Measurements from ENCODE around the gene TMEM37.

TMEM37 gene

GRCh38 chr2:119431155-119431975 is at the start of gene TMEM37:
TSS of gene TMEM37 (plus strand) at chr2:119431854. CDS start at chr2:119431904, 50 bp downstream.
- H3K9ac ChIP-seq (ENCODE audit: low read length in 5 of 5) = peak within 1 kb of the TSS; percentile 74 to 88 (median 82)
- H3K4me1 ChIP-seq (ENCODE audit: control insufficient read depth in 5 of 5, insufficient read depth in 5 of 5, low read length in 5 of 5) = peaks cover 20 to 97% (median 95%) of the 10 kb centered on the region in 5 donors
- peaks cover 0 to 6% (median 2%) of the 10 kb centered on the region in 5 donors for H3K36me3 ChIP-seq (ENCODE audit: control insufficient read depth in 5 of 5, insufficient read depth in 5 of 5, low read length in 5 of 5)
- H3K27ac ChIP-seq (ENCODE audit: low read depth, low read length) = peak within 1 kb of the TSS; percentile 92
- H3K9me3 ChIP-seq (ENCODE audit: control insufficient read depth in 5 of 5, low read length in 5 of 5) = no peaks in the 10 kb centered on the region
- no peaks in the 10 kb centered on the region for H3K27me3 ChIP-seq (ENCODE audit: control insufficient read depth in 5 of 5, insufficient read depth in 4 of 5, low read length in 5 of 5)
- H3K4me3 ChIP-seq (ENCODE audit: low read depth in 1 of 5, low read length in 5 of 5) = peak within 1 kb of the TSS; percentile 74 to 93 (median 88)

- Histone ChIP-seq H3K36me3 (ENCODE audit: control insufficient read depth in 5 of 5, insufficient read depth in 5 of 5, low read length in 5 of 5) (no peaks in the 10 kb centered on the region), H3K4me1 (ENCODE audit: control insufficient read depth in 5 of 5, insufficient read depth in 5 of 5, low read length in 5 of 5) (peaks cover 7 to 22% (median 14%) of the 10 kb centered on the region in 5 donors), H3K4me3 (ENCODE audit: low read depth in 1 of 5, low read length in 5 of 5) (no peak overlapping the region), H3K9ac (ENCODE audit: low read length in 5 of 5) (no peak overlapping the region), H3K27me3 (ENCODE audit: control insufficient read depth in 5 of 5, insufficient read depth in 4 of 5, low read length in 5 of 5) (no peaks in the 10 kb centered on the region), H3K27ac (ENCODE audit: low read depth, low read length) (no peak overlapping the region), H3K9me3 (ENCODE audit: control insufficient read depth in 5 of 5, low read length in 5 of 5) (no peaks in the 10 kb centered on the region)
Observed at GRCh38 chr2:119383410-119384140, 48.1 kb upstream of the TMEM37 start.

- no peaks in the 10 kb centered on the region for H3K36me3 ChIP-seq (ENCODE audit: control insufficient read depth in 5 of 5, insufficient read depth in 5 of 5, low read length in 5 of 5)
- no peak overlapping the region for H3K9ac ChIP-seq (ENCODE audit: low read length in 5 of 5)
- no peaks in the 10 kb centered on the region for H3K27me3 ChIP-seq (ENCODE audit: control insufficient read depth in 5 of 5, insufficient read depth in 4 of 5, low read length in 5 of 5)
- no peaks in the 10 kb centered on the region for H3K9me3 ChIP-seq (ENCODE audit: control insufficient read depth in 5 of 5, low read length in 5 of 5)
- H3K4me3 ChIP-seq (ENCODE audit: low read depth in 1 of 5, low read length in 5 of 5) = no peak overlapping the region
- H3K27ac ChIP-seq (ENCODE audit: low read depth, low read length) = no peak overlapping the region
- peaks cover 7 to 35% (median 24%) of the 10 kb centered on the region in 5 donors for H3K4me1 ChIP-seq (ENCODE audit: control insufficient read depth in 5 of 5, insufficient read depth in 5 of 5, low read length in 5 of 5)
Observed at GRCh38 chr2:119384971-119385370, 46.7 kb upstream of the TMEM37 start.

GRCh38 chr2:119385466-119385865 is 46.2 kb upstream of the TMEM37 start:
- no peak overlapping the region for H3K27ac ChIP-seq (ENCODE audit: low read depth, low read length)
- no peaks in the 10 kb centered on the region for H3K36me3 ChIP-seq (ENCODE audit: control insufficient read depth in 5 of 5, insufficient read depth in 5 of 5, low read length in 5 of 5)
- H3K27me3 ChIP-seq (ENCODE audit: control insufficient read depth in 5 of 5, insufficient read depth in 4 of 5, low read length in 5 of 5) = no peaks in the 10 kb centered on the region
- H3K9ac ChIP-seq (ENCODE audit: low read length in 5 of 5) = no peak overlapping the region
- no peak overlapping the region for H3K4me3 ChIP-seq (ENCODE audit: low read depth in 1 of 5, low read length in 5 of 5)
- H3K9me3 ChIP-seq (ENCODE audit: control insufficient read depth in 5 of 5, low read length in 5 of 5) = no peaks in the 10 kb centered on the region
- H3K4me1 ChIP-seq (ENCODE audit: control insufficient read depth in 5 of 5, insufficient read depth in 5 of 5, low read length in 5 of 5) = peaks cover 7 to 35% (median 28%) of the 10 kb centered on the region in 5 donors

GRCh38 chr2:119387381-119388129 is 44.1 kb upstream of the TMEM37 start:
- H3K27me3 ChIP-seq (ENCODE audit: control insufficient read depth in 5 of 5, insufficient read depth in 4 of 5, low read length in 5 of 5) = no peaks in the 10 kb centered on the region
- no peaks in the 10 kb centered on the region for H3K9me3 ChIP-seq (ENCODE audit: control insufficient read depth in 5 of 5, low read length in 5 of 5)
- H3K4me1 ChIP-seq (ENCODE audit: control insufficient read depth in 5 of 5, insufficient read depth in 5 of 5, low read length in 5 of 5) = peaks cover 7 to 35% (median 28%) of the 10 kb centered on the region in 5 donors
- H3K36me3 ChIP-seq (ENCODE audit: control insufficient read depth in 5 of 5, insufficient read depth in 5 of 5, low read length in 5 of 5) = no peaks in the 10 kb centered on the region
- H3K4me3 ChIP-seq (ENCODE audit: low read depth in 1 of 5, low read length in 5 of 5) = peak overlapping the region in 2 of 5 donors; percentile 2 to 25
- H3K27ac ChIP-seq (ENCODE audit: low read depth, low read length) = peak overlapping the region; percentile 87
- H3K9ac ChIP-seq (ENCODE audit: low read length in 5 of 5) = peak overlapping the region in 2 of 5 donors; percentile 38 to 49

- Histone ChIP-seq H3K4me1 (ENCODE audit: control insufficient read depth in 5 of 5, insufficient read depth in 5 of 5, low read length in 5 of 5) (peaks cover 7 to 35% (median 28%) of the 10 kb centered on the region in 5 donors), H3K27me3 (ENCODE audit: control insufficient read depth in 5 of 5, insufficient read depth in 4 of 5, low read length in 5 of 5) (no peaks in the 10 kb centered on the region), H3K27ac (ENCODE audit: low read depth, low read length) (peak overlapping the region; percentile 43), H3K9me3 (ENCODE audit: control insufficient read depth in 5 of 5, low read length in 5 of 5) (no peaks in the 10 kb centered on the region), H3K36me3 (ENCODE audit: control insufficient read depth in 5 of 5, insufficient read depth in 5 of 5, low read length in 5 of 5) (no peaks in the 10 kb centered on the region), H3K9ac (ENCODE audit: low read length in 5 of 5) (no peak overlapping the region), H3K4me3 (ENCODE audit: low read depth in 1 of 5, low read length in 5 of 5) (no peak overlapping the region)
Observed at GRCh38 chr2:119389615-119390306, 41.9 kb upstream of the TMEM37 start.

GRCh38 chr2:119393971-119394748 is 37.5 kb upstream of the TMEM37 start:
- Histone ChIP-seq H3K9me3 (ENCODE audit: control insufficient read depth in 5 of 5, low read length in 5 of 5) (no peaks in the 10 kb centered on the region), H3K36me3 (ENCODE audit: control insufficient read depth in 5 of 5, insufficient read depth in 5 of 5, low read length in 5 of 5) (no peaks in the 10 kb centered on the region), H3K4me3 (ENCODE audit: low read depth in 1 of 5, low read length in 5 of 5) (no peak overlapping the region), H3K9ac (ENCODE audit: low read length in 5 of 5) (no peak overlapping the region), H3K27me3 (ENCODE audit: control insufficient read depth in 5 of 5, insufficient read depth in 4 of 5, low read length in 5 of 5) (no peaks in the 10 kb centered on the region), H3K27ac (ENCODE audit: low read depth, low read length) (no peak overlapping the region), H3K4me1 (ENCODE audit: control insufficient read depth in 5 of 5, insufficient read depth in 5 of 5, low read length in 5 of 5) (peaks cover 0 to 12% (median 12%) of the 10 kb centered on the region in 5 donors)

GRCh38 chr2:119397196-119397595 is 34.5 kb upstream of the TMEM37 start:
- no peaks in the 10 kb centered on the region for H3K36me3 ChIP-seq (ENCODE audit: control insufficient read depth in 5 of 5, insufficient read depth in 5 of 5, low read length in 5 of 5)
- no peak overlapping the region for H3K4me3 ChIP-seq (ENCODE audit: low read depth in 1 of 5, low read length in 5 of 5)
- H3K27me3 ChIP-seq (ENCODE audit: control insufficient read depth in 5 of 5, insufficient read depth in 4 of 5, low read length in 5 of 5) = no peaks in the 10 kb centered on the region
- no peak overlapping the region for H3K9ac ChIP-seq (ENCODE audit: low read length in 5 of 5)
- H3K4me1 ChIP-seq (ENCODE audit: control insufficient read depth in 5 of 5, insufficient read depth in 5 of 5, low read length in 5 of 5) = peaks cover 0 to 4% (median 0%) of the 10 kb centered on the region in 5 donors
- no peaks in the 10 kb centered on the region for H3K9me3 ChIP-seq (ENCODE audit: control insufficient read depth in 5 of 5, low read length in 5 of 5)
- no peak overlapping the region for H3K27ac ChIP-seq (ENCODE audit: low read depth, low read length)

- Histone ChIP-seq H3K27ac (ENCODE audit: low read depth, low read length) (no peak overlapping the region), H3K4me1 (ENCODE audit: control insufficient read depth in 5 of 5, insufficient read depth in 5 of 5, low read length in 5 of 5) (peaks cover 0 to 16% (median 12%) of the 10 kb centered on the region in 5 donors), H3K9ac (ENCODE audit: low read length in 5 of 5) (no peak overlapping the region), H3K27me3 (ENCODE audit: control insufficient read depth in 5 of 5, insufficient read depth in 4 of 5, low read length in 5 of 5) (no peaks in the 10 kb centered on the region), H3K9me3 (ENCODE audit: control insufficient read depth in 5 of 5, low read length in 5 of 5) (peaks cover 0 to 3% (median 0%) of the 10 kb centered on the region in 5 donors), H3K4me3 (ENCODE audit: low read depth in 1 of 5, low read length in 5 of 5) (no peak overlapping the region), H3K36me3 (ENCODE audit: control insufficient read depth in 5 of 5, insufficient read depth in 5 of 5, low read length in 5 of 5) (no peaks in the 10 kb centered on the region)
Observed at GRCh38 chr2:119402106-119402505, 29.5 kb upstream of the TMEM37 start.

Measured in subcutaneous abdominal adipose tissue (tissue), 5 donors.